GM18505 (cell line): ENCODE results near the gene TMA7.

Experiments
- ATAC-seq: cut with Tn5 transposase; IDR thresholded peaks from one replicate; pipeline ENCODE4 v1.9.1; 2021; ENCODE audit not compliant: unreplicated experiment
- POLR2A ChIP-seq: IDR thresholded peaks from 4 replicates; pipeline ENCODE4 v1.6.1; 2011; ENCODE audit warnings: borderline replicate concordance; ENCODE audit not compliant: insufficient read depth, insufficient read length; ENCODE audit errors: extremely low read depth

The TMA7 gene

GRCh38 chr3:48430708-48431101, 9.4 kb upstream of the TMA7 start:
- no peak for TF ChIP-seq POLR2A
- no peak for ATAC-seq

GRCh38 chr3:48431224-48432029, 8.6 kb upstream of the TMA7 start:
- no peak for TF ChIP-seq POLR2A

GRCh38 chr3:48432411-48433371, 7.4 kb upstream of the TMA7 start:
- ATAC-seq, result no peak
- TF ChIP-seq POLR2A, result no peak

More at GRCh38 chr3:48431224-48432029, 8.6 kb upstream of the TMA7 start:
- no peak for ATAC-seq

- no peak for TF ChIP-seq POLR2A
- no peak for ATAC-seq
Measured at GRCh38 chr3:48433472-48434118, 6.5 kb upstream of the TMA7 start.

- no peak for ATAC-seq
- no peak for TF ChIP-seq POLR2A
Measured at GRCh38 chr3:48434591-48435222, 5.3 kb upstream of the TMA7 start.

- TF ChIP-seq POLR2A, result no peak
- ATAC-seq, result no peak
Measured at GRCh38 chr3:48435223-48435595, 4.8 kb upstream of the TMA7 start.

GRCh38 chr3:48435774-48436476, 4.1 kb upstream of the TMA7 start:
- no peak for TF ChIP-seq POLR2A

GRCh38 chr3:48436477-48436787, 3.6 kb upstream of the TMA7 start:
- no peak for ATAC-seq
- TF ChIP-seq POLR2A, result no peak

More at GRCh38 chr3:48435774-48436476, 4.1 kb upstream of the TMA7 start:
- ATAC-seq, result no peak

- no peak for TF ChIP-seq POLR2A
- ATAC-seq, result no peak
Measured at GRCh38 chr3:48436855-48437254, 3.2 kb upstream of the TMA7 start.

- ATAC-seq, result no peak
- no peak for TF ChIP-seq POLR2A
Measured at GRCh38 chr3:48437812-48438211, 2.2 kb upstream of the TMA7 start.

- no peak for ATAC-seq
- no peak for TF ChIP-seq POLR2A
Measured at GRCh38 chr3:48440590-48440958, 517 bp downstream of the TMA7 start.

GRCh38 chr3:48441940-48442339, 1.9 kb downstream of the TMA7 start:
- no peak for TF ChIP-seq POLR2A
- no peak for ATAC-seq
